Activated CD8-positive, alpha-beta memory T cell treated with anti-CD3 and anti-CD28 coated beads for 4 hours (primary cell): ENCODE data around the gene ELMO1.

ENCODE experiments used
- DNase-seq, 2 donors: peaks; one replicate each; pipeline ENCODE4 v3.0.0-alpha.2; 2020; ENCODE audit warnings: low read depth in 2 of 2

Gene ELMO1

GRCh38 chr7:37102518-37103137, 346.0 kb downstream of the ELMO1 start:
- DNase-seq, result no peak

DNA sequence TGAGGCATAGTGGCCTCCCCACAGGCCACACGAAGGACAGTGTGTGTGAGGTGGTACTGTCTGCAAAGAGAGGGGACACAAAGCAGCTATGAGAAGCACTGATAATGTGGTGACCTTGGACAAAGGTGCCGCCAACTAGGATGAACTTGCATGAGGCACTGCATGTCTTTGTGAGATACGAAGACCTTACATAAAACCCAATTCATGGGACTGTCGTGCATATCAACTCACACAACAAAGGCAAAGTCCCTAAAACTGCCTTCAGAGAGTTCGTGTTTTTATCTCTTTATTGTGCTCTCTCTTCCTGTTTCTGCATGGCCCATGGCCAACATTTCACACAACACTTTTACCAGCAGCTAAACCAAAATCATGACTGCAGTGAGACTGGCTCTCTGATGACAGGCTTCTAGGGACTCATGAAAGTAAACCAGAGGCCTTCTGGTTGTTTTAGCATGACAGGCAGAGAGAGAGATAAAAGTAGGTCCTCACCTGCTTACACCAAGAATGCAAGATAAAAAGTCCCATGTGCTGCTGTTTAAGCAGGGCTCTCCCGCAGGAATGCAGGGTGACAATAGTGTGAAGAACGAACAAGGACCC, 347.8 kb downstream of the ELMO1 start:
- no peak for DNase-seq

DNA sequence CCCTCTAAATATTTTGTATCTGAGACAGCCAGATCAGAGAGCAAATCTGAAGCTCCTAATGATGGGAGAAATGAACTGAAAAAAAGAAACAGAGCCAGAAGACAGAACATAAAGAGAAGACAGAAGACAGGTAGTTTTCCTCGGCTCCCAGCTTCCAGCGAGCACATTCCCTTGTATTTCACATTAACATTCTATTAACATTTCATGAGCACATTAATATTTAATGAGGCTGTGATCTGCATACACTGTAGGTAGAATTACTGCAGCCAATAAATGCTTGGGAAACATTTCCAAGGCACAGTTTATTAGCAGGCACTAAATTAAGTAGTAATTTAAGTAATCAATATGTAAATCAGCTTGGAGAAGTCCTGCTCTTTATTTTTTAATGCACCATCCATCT, 349.9 kb downstream of the ELMO1 start:
- DNase-seq, result no peak

DNA sequence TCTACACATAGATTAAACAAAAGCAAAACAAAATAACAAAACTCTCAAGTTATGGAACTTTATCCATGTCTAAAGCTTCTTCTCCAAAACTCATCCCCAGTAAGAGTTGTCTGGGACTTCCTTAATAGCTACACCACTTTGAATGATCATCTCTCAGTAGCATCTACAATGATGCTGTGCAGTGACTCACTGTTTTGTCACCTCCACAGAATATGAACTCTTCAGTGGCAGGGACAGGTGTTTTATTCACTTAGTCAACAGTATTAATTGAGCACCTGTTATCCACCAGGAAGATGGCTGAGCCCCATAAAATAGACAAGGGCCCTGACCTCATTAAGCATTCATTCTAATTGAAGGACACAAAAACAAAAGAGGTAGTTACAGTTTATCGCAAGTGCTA, 350.7 kb downstream of the ELMO1 start:
- no peak for DNase-seq

DNA sequence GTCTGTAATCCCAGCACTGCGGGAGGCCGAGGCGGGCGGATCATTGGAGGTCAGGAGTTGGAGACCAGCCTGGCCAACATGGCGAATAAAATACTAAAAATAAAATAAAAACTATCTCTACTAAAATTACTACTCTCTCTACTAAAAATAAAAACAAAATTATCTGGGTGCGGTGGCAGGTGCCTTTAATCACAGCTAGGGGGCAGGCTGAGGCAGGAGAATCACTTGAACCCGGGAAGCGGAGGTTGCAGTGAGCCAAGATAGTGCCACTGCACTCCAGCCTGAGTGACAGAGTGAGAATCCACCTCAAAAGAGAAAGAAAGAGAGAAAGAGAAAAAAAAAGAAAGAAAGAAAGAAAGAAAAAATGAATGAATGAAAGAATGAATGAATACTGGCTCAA, 351.4 kb downstream of the ELMO1 start:
- DNase-seq, result no peak

DNA sequence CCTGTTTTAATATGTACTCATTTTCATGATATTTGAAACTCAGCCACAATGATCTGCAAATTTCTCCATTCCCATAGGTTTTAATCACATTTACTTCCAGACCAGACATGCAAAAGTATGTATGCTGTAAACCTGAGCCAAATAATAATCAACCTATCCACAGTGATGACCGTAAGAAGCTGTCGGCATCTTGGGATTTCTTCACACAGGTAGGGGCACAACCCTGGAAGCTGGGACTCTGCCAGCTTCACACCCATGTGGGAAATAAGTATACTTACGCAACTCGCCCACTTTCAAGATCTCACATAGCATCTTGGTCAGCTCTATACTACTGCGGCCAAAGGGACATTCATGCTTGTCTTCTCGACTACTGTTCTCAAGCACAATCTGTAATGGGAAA, 352.3 kb downstream of the ELMO1 start:
- no peak for DNase-seq

DNA sequence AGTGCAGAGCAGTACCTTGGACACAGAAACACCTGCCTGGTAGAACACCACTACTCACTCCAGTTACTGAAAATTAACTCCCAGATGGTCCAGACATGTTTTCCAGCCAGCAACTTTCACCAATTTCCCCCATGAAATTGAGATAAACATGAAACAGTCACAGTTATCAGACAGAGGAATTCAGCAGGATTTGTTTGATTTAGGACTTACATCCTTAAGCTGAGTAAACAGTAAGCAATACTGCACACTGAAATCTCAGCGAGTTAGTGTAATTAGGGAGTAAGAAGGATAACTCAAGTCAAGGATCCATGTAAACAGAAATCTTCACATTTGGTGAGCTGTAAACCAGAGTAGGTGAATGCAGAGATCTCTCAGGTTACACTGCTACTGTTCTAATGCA, 353.5 kb downstream of the ELMO1 start:
- no peak for DNase-seq

DNA sequence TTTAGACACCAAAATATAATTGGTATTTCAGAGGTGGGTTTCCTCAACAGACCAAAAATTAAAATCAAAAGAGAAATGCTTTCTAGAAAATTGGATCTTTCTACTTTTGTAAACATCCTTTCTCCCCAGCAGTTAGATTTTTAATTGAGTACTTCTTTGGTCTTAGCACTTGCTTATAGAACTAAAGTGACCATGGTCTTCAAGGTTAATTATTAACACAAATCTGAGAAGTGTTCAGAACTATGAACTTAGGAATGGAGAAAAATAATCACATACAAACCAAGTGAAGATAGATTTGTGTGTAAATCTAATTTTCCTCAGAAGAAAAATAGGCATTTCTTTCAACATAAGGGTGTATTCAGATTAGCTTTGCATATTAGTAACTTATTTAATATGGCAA, 355.4 kb downstream of the ELMO1 start:
- DNase-seq, result no peak

GRCh38 chr7:37092548-37092947, 356.1 kb downstream of the ELMO1 start:
- DNase-seq, result no peak

DNA sequence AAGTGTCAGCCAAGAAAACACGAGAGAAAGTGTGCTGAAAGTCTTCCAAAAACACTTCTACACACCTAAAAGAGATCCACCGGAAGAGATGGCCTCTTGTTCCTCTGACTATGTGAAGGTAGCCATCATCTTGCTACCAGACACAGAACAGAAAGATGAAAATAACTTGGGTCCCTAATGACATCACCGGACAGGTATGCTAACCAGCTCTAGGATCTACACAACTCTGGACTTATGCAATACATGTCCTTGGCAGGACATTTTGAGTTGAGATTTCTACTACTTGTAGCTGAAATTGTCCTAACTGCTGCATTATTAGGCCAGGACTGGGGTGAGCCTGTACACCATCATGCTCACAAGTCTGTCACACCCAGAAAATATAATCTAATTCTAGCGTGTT, 358.7 kb downstream of the ELMO1 start:
- DNase-seq, result no peak

- DNase-seq, result no peak
Observed at GRCh38 chr7:37085600-37085999, 363.1 kb downstream of the ELMO1 start.

DNA sequence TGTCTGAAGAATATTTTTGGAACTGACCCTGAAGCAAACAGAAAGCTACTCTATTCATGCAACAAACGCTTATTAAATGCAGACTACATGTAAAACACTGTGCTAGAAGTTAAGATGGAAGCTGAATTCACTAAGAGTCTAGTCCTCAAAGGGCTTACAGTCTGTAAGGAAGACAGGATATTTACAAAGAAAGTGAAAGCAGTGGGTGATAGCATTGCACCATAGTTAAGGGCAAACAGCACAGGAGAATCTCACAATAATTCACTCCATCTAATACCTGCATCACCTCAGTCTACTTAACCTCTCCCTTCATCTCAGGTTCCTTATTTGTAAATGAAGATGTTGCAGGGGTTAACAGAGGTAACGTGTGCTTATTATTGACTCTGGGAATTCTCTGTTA, 364.4 kb downstream of the ELMO1 start:
- DNase-seq, result no peak

DNA sequence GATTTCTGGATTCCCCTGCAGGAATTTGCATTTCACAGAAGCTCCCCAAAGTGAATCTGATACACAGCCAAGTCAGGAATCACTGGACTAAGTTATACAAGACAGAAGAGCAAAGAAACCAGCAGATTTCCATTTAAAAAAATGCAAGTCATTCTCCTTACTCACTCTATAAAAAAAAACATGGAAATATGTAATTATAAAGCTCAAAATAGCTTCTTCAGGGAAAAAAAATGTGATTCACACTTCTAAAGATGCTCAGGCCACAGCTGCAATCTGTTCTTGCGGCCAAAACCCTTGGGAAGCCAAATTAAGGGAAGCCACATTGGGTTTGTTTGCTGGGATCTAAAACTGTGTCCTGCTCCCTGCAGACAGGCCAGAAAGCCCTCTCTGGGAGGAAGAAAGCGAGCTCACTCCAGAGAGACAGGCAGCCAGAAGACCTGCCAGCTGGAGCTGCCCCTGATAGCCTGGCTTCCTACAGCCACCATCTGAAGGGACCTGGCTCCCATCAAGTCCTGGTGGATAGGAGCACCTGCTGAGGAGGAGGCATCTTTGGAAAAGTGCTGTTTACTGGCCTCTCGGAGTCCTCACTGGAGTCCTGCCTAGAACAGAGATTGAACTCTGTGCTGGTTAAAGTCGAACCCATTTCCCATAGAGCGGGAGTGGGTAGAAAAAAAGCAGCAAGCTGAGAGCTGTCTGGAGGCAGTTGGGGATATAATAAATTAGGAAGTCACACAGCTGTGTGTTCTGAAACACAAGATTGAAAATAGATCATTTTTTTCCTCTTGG, 365.2 kb downstream of the ELMO1 start:
- no peak for DNase-seq

- DNase-seq, result no peak
Observed at GRCh38 chr7:37081436-37081835, 367.2 kb downstream of the ELMO1 start.

GRCh38 chr7:37079420-37079819, 369.2 kb downstream of the ELMO1 start:
- DNase-seq, result no peak

DNA sequence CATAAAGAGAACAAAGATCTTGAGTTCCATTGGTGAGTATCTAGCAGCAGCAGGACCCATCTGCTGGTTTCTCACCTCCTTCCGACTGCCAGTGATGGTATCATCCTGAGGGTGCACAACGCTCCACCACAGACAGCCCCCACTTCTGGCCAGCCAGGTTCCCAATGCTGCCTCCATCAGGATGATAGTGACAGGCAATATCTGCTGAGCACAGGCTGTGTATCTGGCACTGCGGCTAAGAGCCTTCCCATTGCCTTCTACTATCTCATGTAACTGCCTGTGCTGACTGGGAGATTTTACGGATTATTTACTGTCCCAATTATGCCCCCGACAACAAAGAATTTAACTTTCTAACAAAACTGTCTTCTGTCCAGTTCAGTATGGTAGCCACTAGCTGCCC, 372.0 kb downstream of the ELMO1 start:
- DNase-seq, result no peak

- no peak for DNase-seq
Observed at GRCh38 chr7:37074370-37074769, 374.3 kb downstream of the ELMO1 start.

GRCh38 chr7:37071124-37071523, 377.5 kb downstream of the ELMO1 start:
- no peak for DNase-seq

DNA sequence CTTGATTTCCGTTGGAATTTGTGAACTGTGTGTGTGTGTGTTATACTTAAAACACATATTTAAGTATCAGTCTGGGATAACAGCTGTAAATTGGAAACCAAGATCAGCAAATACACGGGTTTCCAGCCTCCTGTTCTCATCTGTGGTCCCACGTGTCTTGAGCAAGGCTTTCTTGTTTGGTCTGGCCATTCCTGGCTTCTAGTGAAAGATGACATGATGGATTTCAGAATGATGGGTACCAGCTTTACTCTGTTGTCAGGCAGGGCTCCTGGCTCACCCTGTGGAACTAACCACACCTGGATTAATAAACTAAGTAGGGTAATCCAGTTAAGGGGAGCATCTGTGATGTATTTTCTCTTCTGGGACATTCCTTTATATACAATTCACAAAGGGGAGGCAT, 378.2 kb downstream of the ELMO1 start:
- DNase-seq, result no peak

DNA sequence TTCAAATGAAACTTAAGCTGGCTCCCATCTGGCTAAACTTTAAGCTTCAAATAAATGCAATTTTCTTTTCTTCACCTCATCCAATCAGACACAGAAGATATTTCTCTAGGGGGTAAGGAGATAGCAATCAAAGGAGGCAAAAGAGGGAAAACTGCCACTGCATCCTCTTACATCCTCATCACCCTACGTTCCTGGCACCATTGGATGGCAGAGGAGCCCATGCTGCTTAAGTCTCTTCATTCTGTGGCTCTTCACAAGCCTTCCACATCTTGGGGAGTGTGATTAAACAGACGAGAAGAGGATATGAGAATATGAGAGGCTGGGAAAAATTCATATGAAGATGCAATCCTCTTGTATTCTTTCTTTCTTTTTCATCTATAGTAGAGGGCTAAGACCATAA, 378.6 kb downstream of the ELMO1 start:
- DNase-seq, result no peak

DNA sequence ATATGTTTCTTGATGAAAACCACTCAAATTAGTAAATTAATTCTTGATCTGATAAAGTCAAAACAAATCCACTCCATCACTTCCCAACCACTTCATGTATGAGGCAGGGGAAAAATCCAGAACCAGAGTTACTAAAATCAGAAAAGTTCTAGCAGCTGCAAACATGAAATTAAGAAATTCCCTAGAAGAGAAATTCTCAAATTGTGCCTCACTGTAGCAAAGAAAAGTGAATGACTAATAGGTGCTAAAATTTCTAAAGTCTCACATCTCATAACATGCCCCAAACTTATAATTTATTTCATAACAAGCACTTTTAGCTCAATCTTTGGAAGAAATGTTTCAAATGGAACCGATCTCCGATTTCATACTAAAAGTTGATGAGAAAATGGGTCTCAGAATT, 379.3 kb downstream of the ELMO1 start:
- no peak for DNase-seq

DNA sequence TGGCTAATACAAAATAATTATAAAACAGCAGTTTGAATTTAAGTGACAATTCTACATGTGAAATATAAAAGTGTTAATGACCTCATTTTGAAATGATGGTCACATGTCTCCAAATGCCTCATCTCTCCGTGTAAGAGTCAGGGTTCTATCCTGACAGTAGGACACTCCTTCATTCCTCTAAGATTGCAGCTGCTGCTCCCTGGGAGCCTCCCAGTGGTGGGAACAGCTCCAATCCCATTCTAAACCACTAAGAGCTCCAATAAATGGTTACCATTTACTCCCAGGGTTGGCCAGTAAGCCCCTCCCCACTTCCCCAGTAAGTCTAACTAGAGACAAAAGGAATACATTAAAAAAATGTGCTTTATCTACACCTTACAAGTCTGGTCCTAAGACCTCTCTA, 379.8 kb downstream of the ELMO1 start:
- DNase-seq, result no peak

DNA sequence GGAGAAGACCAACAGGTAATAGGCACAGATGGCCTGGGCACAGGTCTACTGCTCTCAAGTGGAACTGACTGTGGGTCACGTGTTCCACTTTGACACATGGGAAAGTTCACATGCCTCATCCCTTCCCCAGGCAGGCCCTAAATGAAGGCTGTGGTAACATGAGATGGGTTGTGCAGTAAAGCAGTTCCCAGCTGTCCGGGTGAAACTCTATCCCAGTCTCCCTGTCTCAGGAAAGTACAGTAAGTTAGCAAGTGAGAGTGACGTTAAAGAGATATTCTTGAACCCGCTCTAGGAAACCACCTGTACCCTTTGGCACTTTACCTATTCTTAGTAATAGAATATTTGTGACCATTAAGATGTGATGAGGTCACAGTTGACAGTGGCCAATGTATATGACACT, 380.6 kb downstream of the ELMO1 start:
- no peak for DNase-seq
